Stimulated activated CD4-positive, alpha-beta T cell treated with anti-CD3 and anti-CD28 coated beads, TNF-alpha, amount 100 ng/mL, for 48 hours (primary cell): ENCODE data around the gene QSOX1.
"Not testable (repeated sequence)": the region's sequence is repeated elsewhere in the genome, so short reads cannot be mapped to it uniquely, and the experiment has no call there.

Experiments used
- DNase-seq, 3 donors: peaks; one replicate each; pipeline ENCODE4 v3.0.0-alpha.2; 2020; ENCODE audit warnings: low read depth in 3 of 3

Gene QSOX1

GRCh38 chr1:180188684-180189175 is 34.1 kb downstream of the QSOX1 start:
- DNase-seq: no peak

- no peak for DNase-seq
Measured at GRCh38 chr1:180190091-180190490, 35.4 kb downstream of the QSOX1 start.

DNA sequence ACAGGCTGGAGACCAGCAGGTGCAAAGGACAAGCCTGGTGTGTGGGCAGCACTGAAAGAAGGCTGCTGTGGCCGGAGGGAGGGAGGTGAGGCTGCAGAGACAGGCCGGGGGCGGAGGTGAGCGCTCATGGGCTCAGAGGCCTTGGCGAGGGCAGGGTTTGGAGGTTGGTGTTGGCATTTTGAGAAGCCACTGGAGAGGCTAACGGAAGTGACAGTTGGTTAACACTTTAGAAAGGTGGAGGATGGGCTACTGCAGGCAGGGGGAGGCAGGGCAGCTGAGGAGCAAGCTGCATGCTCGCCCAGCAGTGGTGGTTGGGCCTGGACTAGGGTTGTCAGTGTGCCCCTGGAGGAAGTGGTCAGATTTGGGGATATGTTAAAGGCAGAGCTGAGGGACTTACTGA is 37.5 kb downstream of the QSOX1 start:
- DNase-seq: no peak

- no peak for DNase-seq
Measured at GRCh38 chr1:180193141-180194047, 38.7 kb downstream of the QSOX1 start.

DNA sequence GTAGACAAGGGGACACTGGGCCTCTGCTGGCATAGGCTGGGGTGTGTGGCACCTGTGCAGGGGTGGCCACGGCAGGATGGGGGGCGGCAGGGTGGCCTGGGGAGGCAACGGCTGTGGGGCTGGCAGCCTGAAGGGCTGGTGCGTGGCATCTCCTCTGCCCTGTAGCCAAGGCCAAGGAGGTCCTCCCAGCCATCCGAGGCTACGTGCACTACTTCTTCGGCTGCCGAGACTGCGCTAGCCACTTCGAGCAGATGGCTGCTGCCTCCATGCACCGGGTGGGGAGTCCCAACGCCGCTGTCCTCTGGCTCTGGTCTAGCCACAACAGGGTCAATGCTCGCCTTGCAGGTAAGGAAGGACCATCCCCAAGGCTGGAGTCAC is 39.4 kb downstream of the QSOX1 start:
- DNase-seq: no peak

DNA sequence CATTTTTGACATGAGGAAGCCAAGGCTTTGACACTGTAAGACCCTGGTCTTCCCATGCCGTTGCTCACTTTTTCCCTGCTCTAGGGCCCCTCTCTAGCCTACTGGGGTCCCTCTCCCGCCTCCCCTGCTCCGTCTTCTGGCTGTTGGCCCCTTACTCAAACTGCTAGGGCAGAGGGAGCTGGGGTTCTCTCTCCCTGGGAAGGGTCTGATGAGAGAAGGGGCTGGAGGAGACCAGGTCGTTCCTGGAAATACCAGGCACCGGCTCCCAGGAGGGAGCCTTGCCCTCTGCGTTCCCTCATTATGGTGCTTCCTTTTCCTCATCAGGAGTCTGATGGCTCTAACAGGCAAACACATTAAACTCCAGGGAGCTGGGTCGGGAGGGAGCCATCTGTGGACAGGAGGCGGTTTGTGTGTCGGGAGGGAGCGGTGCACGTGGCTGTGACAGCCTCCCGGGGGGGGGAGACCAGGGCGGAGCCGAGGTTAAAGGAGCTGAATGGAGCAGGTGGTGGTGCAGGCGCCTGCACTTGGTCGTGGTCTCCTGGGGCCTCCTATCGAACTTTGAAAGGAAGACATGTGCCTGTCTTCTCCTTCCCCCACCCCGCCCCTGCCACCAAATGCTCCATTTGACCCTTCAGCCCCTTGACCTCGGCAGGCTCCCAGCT is 40.0 kb downstream of the QSOX1 start:
- DNase-seq: no peak

GRCh38 chr1:180195401-180195800 is 40.7 kb downstream of the QSOX1 start:
- no peak for DNase-seq

GRCh38 chr1:180195916-180196315 is 41.2 kb downstream of the QSOX1 start:
- no peak for DNase-seq

DNA sequence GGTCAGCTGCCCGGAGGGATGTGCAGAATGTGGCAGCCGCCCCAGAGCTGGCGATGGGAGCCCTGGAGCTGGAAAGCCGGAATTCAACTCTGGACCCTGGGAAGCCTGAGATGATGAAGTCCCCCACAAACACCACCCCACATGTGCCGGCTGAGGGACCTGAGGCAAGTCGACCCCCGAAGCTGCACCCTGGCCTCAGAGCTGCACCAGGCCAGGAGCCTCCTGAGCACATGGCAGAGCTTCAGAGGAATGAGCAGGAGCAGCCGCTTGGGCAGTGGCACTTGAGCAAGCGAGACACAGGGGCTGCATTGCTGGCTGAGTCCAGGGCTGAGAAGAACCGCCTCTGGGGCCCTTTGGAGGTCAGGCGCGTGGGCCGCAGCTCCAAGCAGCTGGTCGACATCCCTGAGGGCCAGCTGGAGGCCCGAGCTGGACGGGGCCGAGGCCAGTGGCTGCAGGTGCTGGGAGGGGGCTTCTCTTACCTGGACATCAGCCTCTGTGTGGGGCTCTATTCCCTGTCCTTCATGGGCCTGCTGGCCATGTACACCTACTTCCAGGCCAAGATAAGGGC is 41.9 kb downstream of the QSOX1 start:
- DNase-seq: no peak

DNA sequence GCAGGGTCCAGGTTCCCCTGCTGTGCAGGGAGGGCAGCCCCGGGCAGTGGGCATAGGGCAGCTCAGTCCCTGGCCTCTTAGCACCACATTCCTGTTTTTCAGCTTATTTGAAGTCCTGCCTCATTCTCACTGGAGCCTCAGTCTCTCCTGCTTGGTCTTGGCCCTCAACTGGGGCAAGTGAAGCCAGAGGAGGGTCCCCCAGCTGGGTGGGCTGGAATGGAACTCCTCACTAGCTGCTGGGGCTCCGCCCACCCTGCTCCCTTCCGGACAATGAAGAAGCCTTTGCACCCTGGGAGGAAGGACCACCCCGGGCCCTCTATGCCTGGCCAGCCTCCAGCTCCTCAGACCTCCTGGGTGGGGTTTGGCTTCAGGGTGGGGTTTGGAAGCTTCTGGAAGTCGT is 42.6 kb downstream of the QSOX1 start:
- no peak for DNase-seq

DNA sequence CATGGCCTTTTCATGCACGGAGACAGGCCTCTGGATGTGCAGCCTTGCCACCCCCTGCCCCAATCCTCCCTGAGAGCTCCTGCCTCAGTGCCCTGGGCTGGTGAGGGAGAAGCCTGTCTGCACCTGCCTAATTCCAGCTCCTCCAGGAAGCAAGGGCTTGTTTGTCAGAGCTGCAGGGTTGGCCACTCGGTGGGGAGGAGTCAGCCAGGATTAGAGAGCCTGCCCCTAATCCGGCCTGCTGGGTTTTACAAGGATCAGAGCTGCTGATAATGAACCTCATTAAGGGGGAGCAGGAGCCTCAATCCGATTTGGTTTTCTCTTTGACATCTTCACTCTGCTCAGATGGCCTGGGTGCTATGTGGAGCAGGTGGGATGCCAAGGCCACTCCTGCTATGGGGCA is 43.5 kb downstream of the QSOX1 start:
- no peak for DNase-seq

- DNase-seq: no peak
Measured at GRCh38 chr1:180198611-180199010, 43.9 kb downstream of the QSOX1 start.

GRCh38 chr1:180199018-180199417 is 44.3 kb downstream of the QSOX1 start:
- no peak for DNase-seq

- no peak for DNase-seq
Measured at GRCh38 chr1:180201451-180202200, 47.0 kb downstream of the QSOX1 start.

DNA sequence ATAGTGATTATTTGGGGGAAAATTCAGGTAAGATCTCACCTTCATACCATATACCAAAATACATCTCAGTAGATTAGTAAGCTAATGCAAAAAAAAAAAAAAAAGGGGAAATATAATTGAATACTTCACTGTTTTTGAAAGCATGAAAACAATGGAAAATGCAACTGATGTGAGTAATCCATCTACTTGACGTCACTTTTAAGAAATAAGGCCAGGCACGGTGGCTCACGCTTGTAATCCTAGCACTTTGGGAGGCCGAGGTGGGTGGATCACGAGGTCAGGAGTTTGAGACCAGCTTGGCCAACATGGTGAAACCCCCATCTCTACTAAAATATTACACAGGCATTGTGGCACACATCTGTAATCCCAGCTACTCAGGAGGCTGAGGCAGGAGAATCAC is 47.9 kb downstream of the QSOX1 start:
- DNase-seq: not testable (repeated sequence)

DNA sequence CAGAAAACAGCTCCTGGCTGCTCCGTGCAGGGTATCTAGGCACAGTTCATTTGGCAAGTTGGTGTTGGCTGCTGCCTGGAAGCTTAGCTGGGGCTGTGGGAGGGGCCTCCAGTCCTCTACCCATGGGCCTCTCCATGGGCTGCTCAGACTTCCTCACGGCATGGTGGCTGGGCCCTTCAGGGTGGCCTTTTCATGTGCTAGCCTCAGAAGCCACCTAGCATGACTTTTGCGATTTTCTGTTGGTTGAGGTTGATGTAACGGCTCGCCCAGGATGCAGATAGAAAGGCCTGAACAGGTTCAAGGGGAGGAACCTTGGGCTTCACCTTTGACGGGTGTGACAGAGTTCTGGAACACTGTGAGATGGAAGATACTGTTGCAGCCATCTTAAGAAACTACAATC is 49.6 kb downstream of the QSOX1 start:
- DNase-seq: no peak

DNA sequence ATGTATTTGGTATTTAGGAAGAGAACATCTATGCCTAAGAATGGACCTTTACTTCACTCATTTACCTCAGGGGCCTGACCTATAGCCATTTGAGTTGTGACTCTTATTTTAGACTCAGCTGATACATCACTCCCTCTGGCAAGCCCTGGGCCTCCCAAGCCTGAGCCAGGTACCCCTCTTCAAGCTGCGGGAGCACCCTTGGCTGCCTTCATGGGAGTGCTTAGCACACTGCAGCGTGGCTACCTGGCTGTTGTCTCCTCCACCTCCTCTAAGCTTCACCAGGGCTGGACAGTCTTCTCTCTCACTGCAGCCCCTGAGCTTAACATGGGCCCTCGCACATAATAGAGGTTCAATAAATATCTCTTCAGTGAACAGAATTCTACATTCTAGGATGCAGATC is 51.9 kb downstream of the QSOX1 start:
- DNase-seq: no peak

DNA sequence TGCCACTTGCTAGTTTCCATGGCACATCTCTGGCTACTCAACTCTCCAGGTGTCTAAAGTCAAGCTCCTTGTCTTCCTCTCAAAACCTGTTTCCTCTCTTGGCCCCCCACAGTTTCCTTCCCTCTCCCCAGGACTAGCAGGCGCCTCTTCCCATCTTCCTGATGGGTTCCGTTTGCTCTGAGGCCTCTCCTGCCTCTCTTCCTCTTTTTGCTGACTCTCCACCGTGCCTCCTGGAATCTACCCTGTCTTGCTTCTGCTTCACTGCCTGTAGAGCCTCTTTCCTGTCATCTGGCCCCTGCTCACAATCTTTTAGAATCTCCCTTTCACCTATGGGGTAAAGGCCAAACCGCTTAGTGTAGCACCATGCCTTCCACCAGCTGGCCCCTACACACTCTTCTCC is 53.6 kb downstream of the QSOX1 start:
- DNase-seq: no peak

- DNase-seq: no peak
Measured at GRCh38 chr1:180210008-180210620, 55.4 kb downstream of the QSOX1 start.

- no peak for DNase-seq
Measured at GRCh38 chr1:180211156-180211859, 56.6 kb downstream of the QSOX1 start.

- no peak for DNase-seq
Measured at GRCh38 chr1:180211860-180212229, 57.2 kb downstream of the QSOX1 start.
